K562 (cell line): ENCODE measurements around the gene CC2D1A. TPM values are rescaled to one million over a fixed set of nuclear protein-coding genes. Genes with fewer than 3 reads are reported as not detected.

Source experiments
- ATAC-seq: fragments of 200-7000 bp; cut with Tn5 transposase; 3 replicates; pipeline ENCODE4 v1.9.1; 2020; ENCODE audit warnings: moderate library complexity
- BruUV-seq: library from RNA; stranded (reverse); fragments of 400-500 nt; replicated peaks from 2 replicates; lab custom pipeline; 2021; lab: Mats Ljungman, UMichigan
- CTCF ChIA-PET: fragments of 300-600 bp; formaldehyde crosslinking; extraction: SDS; loops from one replicate; lab custom pipeline; 2021; ENCODE audit warnings: low intra/inter-chr PET ratio; lab: Yijun Ruan, JAX
- POLR2A ChIA-PET: fragments of 300-600, 350-650 bp; sonication (Branson Sonifier 250); formaldehyde crosslinking; extraction: SDS; loops from one replicate; lab custom pipeline; 2021; ENCODE audit warnings: antibody characterized with exemption, inconsistent platforms; lab: Yijun Ruan, JAX
- DNase-seq, 4 experiments: peaks; one replicate each; pipeline versions ENCODE4 v3.0.0 to v3.0.0-alpha.2; 2011 to 2018; ENCODE audit warnings: low spot score in 3 of 4, mixed read lengths in 3 of 4; ENCODE audit errors: extremely low read depth in 1 of 4
- FAIRE-seq: peaks from 2 replicates; lab custom pipeline; 2011; peaks lifted over from hg19 to GRCh38; lab: Jason Lieb, UNC
- H2AFZ ChIP-seq: 2 replicates; pipeline ENCODE4 v1.6.0; 2011; ENCODE audit warnings: low read depth, low read length, control low read depth, inconsistent platforms
- H3K27ac ChIP-seq: fragments of 200-600 bp; 3 replicates; pipeline ENCODE4 v1.8.0; 2011; ENCODE audit warnings: low read depth, mild to moderate bottlenecking, control low read depth, inconsistent platforms, low read length, moderate library complexity, mixed read lengths; ENCODE audit errors: extremely low read depth
- H3K27me3 ChIP-seq, 2 experiments: fragments of 300-600 bp in 1 of 2; 2 replicates in 1 of 2; 3 replicates in 1 of 2; pipeline versions ENCODE4 v1.6.0 to v1.8.0; 2011; ENCODE audit warnings: inconsistent platforms in 2 of 2, low read length in 2 of 2, mild to moderate bottlenecking in 1 of 2, mixed read lengths in 1 of 2, moderate library complexity in 1 of 2; ENCODE audit not compliant: control insufficient read depth in 2 of 2, insufficient read depth in 2 of 2
- H3K36me3 ChIP-seq: fragments of 300-600 bp; 3 replicates; pipeline ENCODE4 v1.8.0; 2011; ENCODE audit warnings: mild to moderate bottlenecking, low read length, inconsistent platforms; ENCODE audit not compliant: control insufficient read depth, insufficient read depth
- H3K4me1 ChIP-seq, 2 experiments: fragments of 200-600 bp in 1 of 2; replicated peaks in 1 of 2; 2 replicates in 1 of 2; 3 replicates in 1 of 2; pipeline versions ENCODE4 v1.5.1 to v1.8.0; 2011; ENCODE audit warnings: inconsistent platforms in 2 of 2, low read length in 2 of 2, mild to moderate bottlenecking in 1 of 2, mixed read lengths in 1 of 2, moderate library complexity in 1 of 2; ENCODE audit not compliant: control insufficient read depth in 2 of 2, insufficient read depth in 2 of 2
- H3K4me2 ChIP-seq: 2 replicates; pipeline ENCODE4 v1.6.1; 2011; ENCODE audit warnings: low read length, control low read depth, inconsistent platforms, mixed read lengths; ENCODE audit not compliant: insufficient read depth
- H3K4me3 ChIP-seq: fragments of 200-600 bp; sonication (generic), shearing (Covaris generic); 2 replicates; pipeline ENCODE4 v1.5.1; 2016; ENCODE audit warnings: control low read depth, inconsistent platforms
- H3K79me2 ChIP-seq: fragments of 200-600 bp; 3 replicates; pipeline ENCODE4 v1.8.0; 2011; ENCODE audit warnings: low read length, inconsistent platforms; ENCODE audit not compliant: control insufficient read depth, insufficient read depth
- H3K9ac ChIP-seq, 2 experiments: 2 replicates each; pipeline versions ENCODE4 v1.6.0 to v1.6.1; 2011; ENCODE audit warnings: low read depth in 2 of 2, low read length in 2 of 2, control low read depth in 1 of 2, inconsistent platforms in 1 of 2, mild to moderate bottlenecking in 1 of 2, mixed read lengths in 1 of 2; ENCODE audit not compliant: insufficient read depth in 1 of 2
- H3K9me1 ChIP-seq: one replicate; pipeline ENCODE4 v1.6.0; 2011; ENCODE audit warnings: inconsistent platforms, mild to moderate bottlenecking, low read length, moderate library complexity; ENCODE audit not compliant: control insufficient read depth, insufficient read depth
- H3K9me3 ChIP-seq: replicated peaks from 2 replicates; pipeline ENCODE4 v1.5.1; 2011; ENCODE audit warnings: low read depth, low read length, inconsistent platforms; ENCODE audit not compliant: control insufficient read depth, insufficient read depth
- H4K20me1 ChIP-seq: replicated peaks from 2 replicates; pipeline ENCODE4 v1.6.1; 2011; ENCODE audit warnings: low read length, inconsistent platforms, mixed read lengths; ENCODE audit not compliant: control insufficient read depth, insufficient read depth
- FUS ChIP-seq: fragments of 200-400 bp; formaldehyde crosslinking; optimal IDR thresholded peaks from 2 replicates; pipeline ENCODE3; 2017; ENCODE audit warnings: low read depth, low read length
- KLF13 ChIP-seq: fragments of 450-650 bp; IDR thresholded peaks from 2 replicates; pipeline ENCODE4 v1.6.1; 2016; ENCODE audit warnings: missing genetic modification characterization, low read depth, mild to moderate bottlenecking, missing compliant biosample characterization, moderate library complexity, borderline replicate concordance
- MBD1 ChIP-seq: fragments of 250-450 bp; sonication (Bioruptor Pico); IDR thresholded peaks from 2 replicates; pipeline ENCODE4 v1.8.0; 2022; ENCODE audit warnings: inconsistent platforms
- POLR2G ChIP-seq: fragments of 200-400 bp; formaldehyde crosslinking; IDR thresholded peaks from 2 replicates; pipeline ENCODE4 v1.6.1; 2017; ENCODE audit warnings: low read depth, mild to moderate bottlenecking, antibody characterized with exemption, low read length, moderate library complexity
- RBFOX2 ChIP-seq: fragments of 200-400 bp; formaldehyde crosslinking; IDR thresholded peaks from 2 replicates; pipeline ENCODE4 v1.6.1; 2017; ENCODE audit warnings: low read depth, mild to moderate bottlenecking, low read length, moderate library complexity
- ZNF121 ChIP-seq: sonication (generic); formaldehyde crosslinking; conservative IDR thresholded peaks from 2 replicates; pipeline ENCODE4 v1.8.0; 2022; ENCODE audit warnings: missing genetic modification reagents
- ZNF583 ChIP-seq: fragments of 250-450 bp; sonication (Bioruptor Pico); IDR thresholded peaks from 2 replicates; pipeline ENCODE4 v1.4.0; 2020
- WGBS: fragments of 100-300 bp; shearing (Covaris generic); methylation state at CpG from one replicate; pipeline ENCODE4 v1.1.6; 2016; ENCODE audit warnings: low coverage, mixed read lengths; ENCODE audit not compliant: insufficient coverage; ENCODE audit errors: missing lambda C conversion rate; 5-methylcytosine and 5-hydroxymethylcytosine counted together
- in situ Hi-C: fragments of 300-500 bp; cut with MboI; formaldehyde crosslinking; loops from 4 replicates; pipeline ENCODE4 v1.15.0; 2018; ENCODE audit warnings: inconsistent platforms, mixed read lengths
- intact Hi-C: fragments of 100-400 bp; cut with micrococcal nuclease; formaldehyde crosslinking; loops from 2 replicates; pipeline ENCODE4 v1.14.2; 2022
- polyA plus RNA-seq, 8 experiments: library from polyadenylated mRNA; depleted of rRNA in 4 of 8; stranded (reverse) in 5 of 8; unstranded in 3 of 8; fragments of >200 nt; fragmentation: Nextera tagmentation in 2 of 8; fragmentation: Illumina TruSeq in 1 of 8; extraction: Ambion mirVana in 2 of 8; extraction: Trizol in 1 of 8; gene quantifications; 2 replicates each; pipeline versions ENCODE4 v1.2.1 to v1.2.3, GENCODE V29; 2011 to 2014; ENCODE audit warnings: inconsistent platforms in 1 of 8, missing spikeins in 1 of 8
- total RNA-seq, 7 experiments: library from RNA; depleted of rRNA in 6 of 7; stranded (reverse); fragments of >200 nt in 6 of 7; fragmentation: Illumina TruSeq in 2 of 7; extraction: Trizol in 2 of 7; gene quantifications; 2 replicates each; pipeline versions ENCODE4 v1.2.1 to v1.2.3, GENCODE V29; 2011 to 2021; ENCODE audit warnings: low replicate concordance in 1 of 7

The CC2D1A gene
- total and polyA plus RNA-seq, 9 of the 15 experiments (the other 6 are each of a cell fraction or from before 2014, with no cell fraction given): 0.32 to 31.0 (median 12.9) TPM

GRCh38 chr19:13909430-13909829 is 3.4 kb downstream of the CC2D1A start:
- no peak for DNase-seq
- ChIA-PET CTCF (no interaction called here), POLR2A (interaction anchor here (0.7 to 2.6 kb wide), 3 partner anchors 12 to 168 kb away, joined by 3 to 13 read pairs (median 4); no protein-coding TSS in a partner anchor)
- Histone ChIP-seq H3K4me3 (no peak overlapping the region), H3K9me3 (no peaks in the 10 kb centered on the region), H3K9ac (peak overlapping the region in 1 of 2 experiments; percentile 2; a peak in 1 of 4 replicates), H3K9me1 (no peaks in the 10 kb centered on the region), H3K36me3 (peaks cover 29% of the 10 kb centered on the region; the same call in 2 of the 3 replicates), H4K20me1 (no peaks in the 10 kb centered on the region), H3K4me1 (peaks cover 10 to 28% of the 10 kb centered on the region in 2 experiments), H3K27ac (no peak overlapping the region), H3K4me2 (no peak overlapping the region), H3K79me2 (peaks cover 22% of the 10 kb centered on the region), H3K27me3 (no peaks in the 10 kb centered on the region), H2AFZ (no peak overlapping the region)
- WGBS: 95% methylated on average over 2 of the region's 2 CpGs
- in situ Hi-C loops: no loop called here
- TF ChIP-seq ZNF583 (CRISPR knock-in tag) (no peak), ZNF121 (0 out of 2 replicates have a peak, but pooled peaks have one; percentile 38)
- intact Hi-C loops: no loop called here
- no TSS peak for BruUV-seq
- FAIRE-seq: no peak
- ATAC-seq: no peak

GRCh38 chr19:13913352-13913751 is 7.4 kb downstream of the CC2D1A start:
- TF ChIP-seq MBD1 (CRISPR knock-in tag) (no peak), RBFOX2 (peak; percentile 61), POLR2G (peak; percentile 51; the same call in 1 of the 2 replicates), KLF13 (no peak), FUS (no peak)
- H3K4me3 ChIP-seq: no peak overlapping the region
- H3K27me3 ChIP-seq: no peaks in the 10 kb centered on the region
- in situ Hi-C loops: no loop called here
- ATAC-seq: no peak
- no peak overlapping the region for H2AFZ ChIP-seq
- no peaks in the 10 kb centered on the region for H4K20me1 ChIP-seq
- H3K36me3 ChIP-seq: peaks cover 53% of the 10 kb centered on the region
- ChIA-PET POLR2A (interaction anchor here (0.6 kb wide), 1 partner anchor 12 kb away, joined by 3 read pairs; no protein-coding TSS in a partner anchor), CTCF (no interaction called here)
- intact Hi-C loops: no loop called here
- peaks cover 0 to 10% of the 10 kb centered on the region in 2 experiments; a peak in 2 of 5 replicates for H3K4me1 ChIP-seq
- H3K9me1 ChIP-seq: peaks cover 3% of the 10 kb centered on the region
- 97% methylated on average over 16 of the region's 17 CpGs for WGBS
- no peaks in the 10 kb centered on the region for H3K9me3 ChIP-seq
- no peak overlapping the region for H3K27ac ChIP-seq
- peak in 1 of 4 experiments; percentile 2 for DNase-seq
- no peak for FAIRE-seq
- no TSS peak for BruUV-seq
- H3K9ac ChIP-seq: no peak overlapping the region; a peak in 1 of 4 replicates
- H3K79me2 ChIP-seq: no peaks in the 10 kb centered on the region
- no peak overlapping the region for H3K4me2 ChIP-seq
